Measurements from ENCODE around the gene CCDC50.

Gene CCDC50

GRCh38 chr3:191352014-191352413 is 22.8 kb downstream of the CCDC50 start:
- no peak for DNase-seq

DNA sequence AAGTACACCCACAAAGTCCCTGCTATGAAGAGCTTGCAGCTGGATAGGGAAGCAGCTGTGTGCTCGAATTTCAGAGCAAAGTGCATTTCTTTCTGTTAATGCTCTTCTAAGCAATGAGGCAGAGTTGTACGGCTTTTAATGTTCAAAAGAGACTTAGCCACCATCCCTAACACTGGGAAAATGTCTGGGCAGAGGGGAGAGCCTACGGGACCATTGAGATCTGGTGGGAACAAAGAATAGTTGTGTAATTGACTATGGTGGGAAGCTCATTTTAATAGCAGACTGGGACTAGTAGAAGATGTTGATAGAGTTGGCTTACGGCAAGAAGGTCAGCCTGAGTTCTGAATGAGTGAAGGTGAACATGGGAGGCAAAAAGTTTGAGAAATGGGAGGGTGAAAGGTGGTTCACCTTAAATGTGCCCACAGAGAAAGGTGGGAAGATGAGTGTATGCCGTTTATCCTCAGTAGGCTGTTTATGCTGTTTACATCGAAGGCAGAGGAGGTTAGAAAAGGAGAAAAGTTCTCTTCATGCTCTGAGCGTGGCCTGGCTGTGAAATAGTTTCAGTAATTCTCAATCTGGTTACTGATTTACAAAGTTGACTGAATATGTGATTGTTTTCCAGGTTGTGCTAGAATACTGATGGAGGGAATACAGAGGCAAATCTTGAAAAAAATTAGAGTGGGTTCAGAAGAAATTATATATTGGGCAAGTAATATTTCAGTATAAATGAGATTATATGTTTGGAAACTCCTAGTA is 24.0 kb downstream of the CCDC50 start:
- DNase-seq: no peak

DNA sequence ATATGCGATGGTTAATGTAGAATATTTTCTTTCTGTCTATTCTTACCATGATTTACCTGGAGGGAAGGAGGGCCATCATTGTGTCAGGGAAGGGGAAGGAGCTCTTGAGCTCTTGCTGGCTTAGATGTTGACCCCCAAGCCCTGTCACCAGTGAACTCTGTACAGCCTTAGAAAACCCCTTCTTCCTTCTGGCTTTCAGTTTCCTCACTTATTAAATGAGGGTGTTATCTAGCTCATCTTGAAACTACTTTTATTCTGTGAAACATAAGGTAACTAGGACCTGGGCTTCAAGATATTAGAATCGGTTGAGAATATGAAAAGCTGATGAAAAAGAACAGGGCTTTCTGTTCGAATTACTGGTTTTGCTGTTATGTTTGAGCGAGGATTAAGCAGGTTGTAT is 26.2 kb downstream of the CCDC50 start:
- no peak for DNase-seq

DNA sequence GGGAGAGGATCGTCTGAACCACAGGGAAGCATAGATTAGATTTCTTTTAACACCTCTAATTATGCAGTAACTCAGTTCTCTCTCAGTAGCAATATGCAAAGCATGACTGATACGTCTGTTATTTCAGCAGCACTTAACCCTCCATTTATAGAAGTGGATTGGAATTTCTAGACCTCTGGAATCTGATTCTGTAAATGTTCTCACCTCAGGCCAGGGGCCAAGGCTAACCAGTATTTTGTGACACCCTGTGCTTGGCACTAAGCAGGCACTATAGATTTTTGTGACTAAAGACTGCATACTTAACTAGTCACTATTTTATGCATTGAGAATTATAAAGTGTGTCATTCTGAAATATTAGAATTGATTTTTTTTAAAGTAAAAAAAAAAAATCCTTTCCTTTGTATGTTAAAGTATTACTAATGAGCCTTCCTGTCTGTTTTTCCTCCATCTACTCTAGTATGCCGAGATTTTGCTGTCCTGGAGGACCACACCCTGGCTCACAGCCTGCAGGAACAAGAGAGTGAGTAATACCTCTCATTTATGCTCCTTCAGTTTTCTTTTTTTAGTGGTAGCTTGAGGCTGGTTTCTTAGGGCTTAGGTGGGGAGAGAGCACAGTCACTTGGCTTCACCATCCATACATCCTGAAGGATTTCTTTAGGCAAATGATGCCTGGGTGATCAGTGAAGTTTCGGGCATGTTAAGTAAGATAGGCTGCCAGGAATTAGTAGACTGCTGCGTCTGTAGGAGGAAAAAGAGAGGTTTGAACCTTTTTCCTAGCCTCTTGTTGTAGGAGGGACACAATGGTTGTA is 27.6 kb downstream of the CCDC50 start:
- DNase-seq: no peak

DNA sequence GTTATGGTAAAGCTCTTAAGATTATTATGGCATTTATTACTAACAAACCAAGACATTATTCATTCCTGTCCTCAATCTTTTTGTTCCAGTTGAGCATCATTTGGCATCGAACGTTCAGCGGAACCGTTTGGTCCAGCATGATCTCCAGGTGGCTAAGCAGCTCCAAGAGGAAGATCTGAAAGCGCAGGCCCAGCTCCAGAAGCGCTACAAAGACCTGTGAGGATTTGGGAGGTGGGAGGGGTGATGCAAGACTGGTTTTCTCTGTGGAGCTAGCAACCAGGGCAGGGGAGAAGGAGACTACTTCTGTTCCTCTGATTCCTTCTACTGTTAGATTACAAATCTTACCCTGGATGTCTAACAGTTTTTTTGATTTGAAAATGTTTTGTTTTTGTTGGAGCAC is 28.7 kb downstream of the CCDC50 start:
- DNase-seq: no peak

DNA sequence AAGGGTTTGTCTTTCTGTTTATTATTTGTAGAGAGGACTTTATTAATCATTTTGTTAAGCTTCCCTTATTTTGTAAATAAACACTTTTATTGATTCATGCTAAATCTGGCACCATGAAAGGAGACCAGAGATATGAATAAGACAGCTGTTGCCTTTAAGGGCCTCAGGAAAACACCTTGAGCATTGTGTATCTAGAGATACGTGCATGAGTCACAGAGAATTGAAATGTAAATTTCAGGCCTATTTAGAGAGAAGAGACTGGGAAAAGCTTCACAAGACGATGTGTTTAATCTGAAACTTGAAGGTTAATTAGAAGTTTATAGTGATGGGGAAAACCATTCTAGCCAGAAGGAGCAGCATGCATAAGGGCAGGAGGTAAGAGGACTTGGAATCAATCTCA is 29.7 kb downstream of the CCDC50 start:
- no peak for DNase-seq

- no peak for DNase-seq
These were observed 31.4 kb downstream of the CCDC50 start for GRCh38 chr3:191360620-191361019.

- DNase-seq: no peak
These were observed 32.3 kb downstream of the CCDC50 start for GRCh38 chr3:191361456-191361855.

- no peak for DNase-seq
These were observed 32.8 kb downstream of the CCDC50 start for GRCh38 chr3:191362037-191362436.

- no peak for DNase-seq
These were observed 33.4 kb downstream of the CCDC50 start for GRCh38 chr3:191362524-191363090.

DNA sequence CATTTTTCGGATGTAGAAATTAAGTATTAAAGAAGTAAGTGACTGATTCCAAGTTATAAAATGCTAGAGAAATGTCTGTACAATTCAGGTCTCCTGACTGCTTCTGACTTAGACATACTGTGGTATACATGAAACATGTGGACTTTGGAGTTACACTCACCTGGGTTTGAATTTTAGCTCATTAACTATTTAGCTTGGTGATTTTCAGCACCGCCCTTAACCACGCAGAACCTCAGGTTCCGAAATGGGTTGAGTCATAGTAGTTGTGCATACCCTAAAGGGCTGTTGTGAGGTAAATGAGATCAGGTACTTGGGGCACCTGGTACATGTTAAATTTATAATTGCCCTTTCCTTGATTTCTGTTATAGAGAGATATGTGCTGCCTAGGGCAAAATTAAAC is 34.0 kb downstream of the CCDC50 start:
- no peak for DNase-seq

- no peak for DNase-seq
These were observed 37.5 kb downstream of the CCDC50 start for GRCh38 chr3:191366675-191367074.

GRCh38 chr3:191368755-191369615 is 39.8 kb downstream of the CCDC50 start:
- DNase-seq: no peak

DNA sequence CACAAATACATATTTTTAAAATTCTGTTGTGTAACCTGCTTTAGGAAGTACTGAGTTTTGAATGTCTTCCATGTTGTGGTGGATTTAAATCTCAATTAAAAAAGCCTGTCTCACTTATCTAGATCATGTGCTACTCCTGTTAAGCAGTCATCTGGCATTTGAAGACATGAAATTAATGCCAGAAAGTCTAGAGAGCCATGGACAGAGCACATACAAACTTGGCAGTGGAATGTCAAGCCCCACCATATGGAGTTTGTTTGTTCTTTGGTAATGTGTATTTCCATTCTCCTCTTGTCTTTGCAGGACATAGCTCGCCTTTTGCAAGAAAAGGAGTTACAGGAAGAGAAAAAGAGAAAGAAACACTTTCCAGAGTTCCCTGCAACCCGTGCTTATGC is 40.4 kb downstream of the CCDC50 start:
- no peak for DNase-seq

DNA sequence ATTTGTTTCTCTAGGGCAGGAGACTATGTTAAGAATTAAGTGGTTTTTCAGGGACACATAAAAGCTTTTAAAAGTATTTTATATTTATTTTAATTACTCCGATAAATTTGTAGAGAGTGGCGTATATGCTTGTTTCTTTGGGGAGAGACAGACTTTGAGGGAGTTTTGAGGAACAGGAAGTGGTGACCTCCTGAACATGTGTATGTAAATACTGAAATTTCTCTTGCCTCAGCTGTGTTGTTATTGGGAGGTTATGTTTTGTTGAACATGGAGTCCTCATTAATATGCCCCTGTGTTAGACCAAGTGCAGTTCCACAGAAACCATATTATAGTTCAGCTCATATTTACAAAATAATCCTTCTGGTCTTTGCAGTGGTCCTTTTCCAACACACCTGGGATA is 42.9 kb downstream of the CCDC50 start:
- no peak for DNase-seq

GRCh38 chr3:191373327-191373726 is 44.1 kb downstream of the CCDC50 start:
- no peak for DNase-seq

DNA sequence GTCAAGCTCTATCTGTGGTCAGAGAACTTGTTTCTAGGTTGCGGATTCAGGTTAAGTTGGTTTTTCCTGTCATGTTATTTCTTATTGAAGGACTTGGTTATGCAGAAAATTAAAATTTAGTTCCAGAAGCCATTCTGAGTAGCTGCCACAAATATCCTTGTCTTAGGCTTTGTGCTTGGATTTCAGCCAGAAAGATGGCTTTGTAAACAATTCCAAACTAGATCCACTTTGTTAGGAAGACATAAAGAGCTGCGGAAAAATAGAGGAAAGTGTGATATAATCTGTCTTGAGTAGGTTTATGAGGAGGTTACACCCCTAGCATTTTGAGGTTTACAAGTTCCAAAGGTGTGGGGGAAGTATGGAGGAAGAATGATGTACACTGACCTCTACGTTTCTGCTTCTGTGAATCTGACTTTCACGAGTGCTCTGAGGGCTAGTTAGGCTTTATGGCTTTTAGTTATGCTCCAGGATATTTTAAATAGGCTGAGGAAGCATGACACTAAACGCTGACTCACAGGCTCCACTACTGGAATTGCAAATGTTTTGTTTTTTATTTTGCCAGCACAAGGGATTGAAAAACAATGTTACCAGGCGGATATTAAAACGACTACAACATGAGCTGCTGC is 47.4 kb downstream of the CCDC50 start:
- DNase-seq: no peak

DNA sequence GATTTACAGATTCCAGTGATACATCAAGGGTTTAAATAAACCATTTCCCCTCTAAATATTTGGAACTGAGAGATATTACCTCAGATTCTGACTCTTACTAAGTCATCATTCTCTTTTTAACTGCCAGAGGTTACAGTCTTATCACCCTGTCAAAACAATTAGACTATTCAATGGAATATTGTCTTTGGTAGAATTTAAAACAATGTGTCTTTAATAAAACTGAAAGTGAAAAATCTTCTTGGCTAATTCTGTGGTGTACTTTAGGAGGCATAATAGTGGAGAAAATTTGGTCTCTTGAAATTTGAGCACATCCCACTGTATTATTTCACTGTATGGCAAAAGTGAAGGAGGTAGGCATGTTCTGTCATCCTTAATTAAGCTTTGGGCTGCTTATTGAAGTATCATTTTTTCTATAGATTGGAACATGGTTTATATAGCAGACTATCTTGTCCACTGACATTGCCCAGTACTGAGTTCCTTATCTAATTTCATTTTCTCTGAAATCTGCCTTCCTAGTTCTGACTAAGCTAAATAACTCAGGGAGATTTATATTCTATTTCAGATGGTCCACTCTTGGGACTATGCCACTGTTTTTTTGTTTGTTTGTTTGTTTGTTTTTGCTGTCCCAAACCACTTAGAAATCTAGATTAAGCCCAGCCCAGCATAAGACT is 49.1 kb downstream of the CCDC50 start:
- DNase-seq: no peak

- no peak for DNase-seq
These were observed 50.3 kb downstream of the CCDC50 start for GRCh38 chr3:191379446-191379845.

DNA sequence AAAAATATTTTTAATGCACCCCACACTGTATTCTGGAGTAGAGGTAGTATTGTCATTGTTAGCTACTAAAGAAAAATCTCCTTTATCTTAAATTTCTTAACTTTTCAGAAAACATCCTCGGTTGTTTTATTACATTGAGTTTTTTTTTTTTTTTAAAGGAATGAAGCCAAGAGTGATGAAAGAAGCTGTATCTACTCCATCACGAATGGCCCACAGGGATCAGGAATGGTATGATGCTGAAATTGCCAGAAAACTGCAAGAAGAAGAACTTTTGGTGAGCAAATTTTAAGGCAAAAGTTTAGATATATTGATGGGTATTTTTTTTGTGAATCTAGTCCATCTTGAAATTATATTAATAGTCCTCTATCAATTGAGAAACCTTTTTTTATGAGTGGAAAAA is 50.8 kb downstream of the CCDC50 start:
- no peak for DNase-seq

DNA sequence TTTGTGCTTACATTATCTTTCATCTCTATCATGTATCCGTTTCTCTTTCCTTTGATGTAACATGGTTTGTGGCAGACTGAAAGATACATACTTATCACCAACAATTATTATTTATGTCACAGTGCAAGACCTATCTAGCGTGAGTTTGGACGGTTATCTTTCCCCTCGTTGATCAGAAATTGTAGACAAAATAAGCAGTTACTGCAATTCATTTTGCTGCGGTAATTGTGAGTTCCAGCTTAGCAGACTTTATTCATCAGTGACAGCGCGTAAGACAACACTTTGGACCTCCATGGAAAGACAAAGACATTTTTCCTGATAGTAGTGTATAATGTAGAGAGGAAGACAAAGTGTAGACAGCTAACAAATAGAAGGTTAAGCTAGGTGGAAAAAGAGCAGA is 52.1 kb downstream of the CCDC50 start:
- DNase-seq: no peak

DNA sequence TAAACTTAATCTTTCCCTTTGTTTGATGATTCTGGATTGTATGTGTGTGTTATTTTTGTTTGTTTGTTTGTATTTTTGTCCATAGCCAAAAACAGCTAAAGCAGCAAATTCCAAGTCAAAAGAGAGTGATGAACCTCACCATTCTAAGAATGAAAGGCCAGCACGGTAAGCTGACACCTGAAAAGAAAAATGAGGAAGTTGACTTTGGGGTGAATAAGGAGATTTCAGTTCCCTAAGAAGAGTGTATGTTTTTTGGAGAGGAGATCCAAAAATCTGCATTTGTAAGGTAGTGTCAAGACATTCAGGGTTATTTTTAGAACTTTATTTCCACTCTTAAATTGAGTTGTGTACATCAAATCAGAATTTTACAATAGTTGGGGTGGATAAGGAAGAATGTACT is 53.5 kb downstream of the CCDC50 start:
- no peak for DNase-seq
